ENCODE data around the gene TNKS1BP1. TPM values are rescaled to one million over a fixed set of nuclear protein-coding genes. Genes with fewer than 3 reads are reported as not detected.

Gene TNKS1BP1
- total and polyA plus RNA-seq, 2 experiments from 2014 or later = 64.2 to 72.2 TPM

DNA sequence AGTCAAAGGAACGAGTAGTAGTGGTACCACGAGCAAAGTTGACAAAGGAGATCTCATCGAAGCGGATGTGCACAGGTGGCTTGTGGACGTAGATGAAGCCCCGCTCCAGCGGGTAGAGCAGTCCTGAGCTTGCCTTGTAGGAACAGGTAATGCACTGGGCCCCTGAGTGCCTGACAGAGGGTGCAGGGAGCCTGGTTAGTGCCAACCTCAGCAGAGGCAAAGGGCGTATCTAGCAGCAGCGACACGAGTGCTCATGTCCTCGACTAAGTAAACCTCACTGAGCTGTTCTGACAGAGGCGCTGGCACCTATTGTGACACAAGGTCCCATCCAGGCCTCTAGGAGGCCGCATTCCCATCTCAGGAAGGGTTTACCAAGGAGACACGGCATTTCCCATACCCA lies 7.0 kb upstream of the TNKS1BP1 start (continued):
- TF ChIP-seq ZNF331 (CRISPR knock-in tag; IDR thresholded peaks at IDR 0.05; ENCODE audit: low read depth) (no peak), CTCF (conservative IDR thresholded peaks at IDR 0.05; ENCODE audit: low read depth in 2 of 2) (no peak), STAT1 (IDR thresholded peaks at IDR 0.05; ENCODE audit: unreplicated experiment) (no peak)

- peaks cover 35% of the 10 kb centered on the region for H3K4me1 Mint-ChIP-seq
- ATAC-seq = no peak
- Histone ChIP-seq H3K4me3 (no peak overlapping the region), H2AFZ (no peak overlapping the region), H3F3A (replicated peaks; ENCODE audit: low read depth) (peaks cover 19% of the 10 kb centered on the region), H3K27me3 (ENCODE audit: insufficient read depth) (no peaks in the 10 kb centered on the region), H4K20me1 (replicated peaks; ENCODE audit: insufficient read depth) (peaks cover 16% of the 10 kb centered on the region), H3K79me2 (replicated peaks; ENCODE audit: insufficient read depth) (peaks cover 32% of the 10 kb centered on the region), H3K4me2 (no peak overlapping the region), H3K9me2 (ENCODE audit: insufficient read depth) (no peaks in the 10 kb centered on the region), H3K27ac (ENCODE audit: low read depth) (no peak overlapping the region), H3K4me1 (ENCODE audit: insufficient read depth) (peaks cover 22% of the 10 kb centered on the region), H3K36me3 (ENCODE audit: insufficient read depth) (peaks cover 58% of the 10 kb centered on the region)
- peaks cover 13% of the 10 kb centered on the region for H3K27me3 Mint-ChIP-seq (ENCODE audit: insufficient read depth, low read depth, poor library complexity)
- H3K9me3 Mint-ChIP-seq = no peaks in the 10 kb centered on the region; the same call in 2 of the 3 replicates
- H3K36me3 Mint-ChIP-seq (ENCODE audit: low read depth) = peaks cover 99% of the 10 kb centered on the region
- no peak overlapping the region for H3K4me3 Mint-ChIP-seq
- H3K27ac Mint-ChIP-seq = no peak overlapping the region
- no peak for DNase-seq (ENCODE audit: low spot score)
- TF ChIP-seq EZH2 (IDR thresholded peaks at IDR 0.05; ENCODE audit: low read depth, unreplicated experiment) (no peak), CTCF (conservative IDR thresholded peaks at IDR 0.05; ENCODE audit: low read depth in 2 of 2) (no peak), NANOG (IDR thresholded peaks at IDR 0.05; ENCODE audit: borderline replicate concordance) (no peak), EZH2phosphoT487 (IDR thresholded peaks at IDR 0.05; ENCODE audit: unreplicated experiment) (no peak), POLR2AphosphoS5 (IDR thresholded peaks at IDR 0.05; ENCODE audit: low read depth) (no peak), ZNF331 (CRISPR knock-in tag; IDR thresholded peaks at IDR 0.05; ENCODE audit: low read depth) (no peak), REST (IDR thresholded peaks at IDR 0.05; ENCODE audit: unreplicated experiment) (no peak), ZNF114 (CRISPR knock-in tag; IDR thresholded peaks at IDR 0.05) (no peak)
- TF ChIP-seq, protein P1, sequence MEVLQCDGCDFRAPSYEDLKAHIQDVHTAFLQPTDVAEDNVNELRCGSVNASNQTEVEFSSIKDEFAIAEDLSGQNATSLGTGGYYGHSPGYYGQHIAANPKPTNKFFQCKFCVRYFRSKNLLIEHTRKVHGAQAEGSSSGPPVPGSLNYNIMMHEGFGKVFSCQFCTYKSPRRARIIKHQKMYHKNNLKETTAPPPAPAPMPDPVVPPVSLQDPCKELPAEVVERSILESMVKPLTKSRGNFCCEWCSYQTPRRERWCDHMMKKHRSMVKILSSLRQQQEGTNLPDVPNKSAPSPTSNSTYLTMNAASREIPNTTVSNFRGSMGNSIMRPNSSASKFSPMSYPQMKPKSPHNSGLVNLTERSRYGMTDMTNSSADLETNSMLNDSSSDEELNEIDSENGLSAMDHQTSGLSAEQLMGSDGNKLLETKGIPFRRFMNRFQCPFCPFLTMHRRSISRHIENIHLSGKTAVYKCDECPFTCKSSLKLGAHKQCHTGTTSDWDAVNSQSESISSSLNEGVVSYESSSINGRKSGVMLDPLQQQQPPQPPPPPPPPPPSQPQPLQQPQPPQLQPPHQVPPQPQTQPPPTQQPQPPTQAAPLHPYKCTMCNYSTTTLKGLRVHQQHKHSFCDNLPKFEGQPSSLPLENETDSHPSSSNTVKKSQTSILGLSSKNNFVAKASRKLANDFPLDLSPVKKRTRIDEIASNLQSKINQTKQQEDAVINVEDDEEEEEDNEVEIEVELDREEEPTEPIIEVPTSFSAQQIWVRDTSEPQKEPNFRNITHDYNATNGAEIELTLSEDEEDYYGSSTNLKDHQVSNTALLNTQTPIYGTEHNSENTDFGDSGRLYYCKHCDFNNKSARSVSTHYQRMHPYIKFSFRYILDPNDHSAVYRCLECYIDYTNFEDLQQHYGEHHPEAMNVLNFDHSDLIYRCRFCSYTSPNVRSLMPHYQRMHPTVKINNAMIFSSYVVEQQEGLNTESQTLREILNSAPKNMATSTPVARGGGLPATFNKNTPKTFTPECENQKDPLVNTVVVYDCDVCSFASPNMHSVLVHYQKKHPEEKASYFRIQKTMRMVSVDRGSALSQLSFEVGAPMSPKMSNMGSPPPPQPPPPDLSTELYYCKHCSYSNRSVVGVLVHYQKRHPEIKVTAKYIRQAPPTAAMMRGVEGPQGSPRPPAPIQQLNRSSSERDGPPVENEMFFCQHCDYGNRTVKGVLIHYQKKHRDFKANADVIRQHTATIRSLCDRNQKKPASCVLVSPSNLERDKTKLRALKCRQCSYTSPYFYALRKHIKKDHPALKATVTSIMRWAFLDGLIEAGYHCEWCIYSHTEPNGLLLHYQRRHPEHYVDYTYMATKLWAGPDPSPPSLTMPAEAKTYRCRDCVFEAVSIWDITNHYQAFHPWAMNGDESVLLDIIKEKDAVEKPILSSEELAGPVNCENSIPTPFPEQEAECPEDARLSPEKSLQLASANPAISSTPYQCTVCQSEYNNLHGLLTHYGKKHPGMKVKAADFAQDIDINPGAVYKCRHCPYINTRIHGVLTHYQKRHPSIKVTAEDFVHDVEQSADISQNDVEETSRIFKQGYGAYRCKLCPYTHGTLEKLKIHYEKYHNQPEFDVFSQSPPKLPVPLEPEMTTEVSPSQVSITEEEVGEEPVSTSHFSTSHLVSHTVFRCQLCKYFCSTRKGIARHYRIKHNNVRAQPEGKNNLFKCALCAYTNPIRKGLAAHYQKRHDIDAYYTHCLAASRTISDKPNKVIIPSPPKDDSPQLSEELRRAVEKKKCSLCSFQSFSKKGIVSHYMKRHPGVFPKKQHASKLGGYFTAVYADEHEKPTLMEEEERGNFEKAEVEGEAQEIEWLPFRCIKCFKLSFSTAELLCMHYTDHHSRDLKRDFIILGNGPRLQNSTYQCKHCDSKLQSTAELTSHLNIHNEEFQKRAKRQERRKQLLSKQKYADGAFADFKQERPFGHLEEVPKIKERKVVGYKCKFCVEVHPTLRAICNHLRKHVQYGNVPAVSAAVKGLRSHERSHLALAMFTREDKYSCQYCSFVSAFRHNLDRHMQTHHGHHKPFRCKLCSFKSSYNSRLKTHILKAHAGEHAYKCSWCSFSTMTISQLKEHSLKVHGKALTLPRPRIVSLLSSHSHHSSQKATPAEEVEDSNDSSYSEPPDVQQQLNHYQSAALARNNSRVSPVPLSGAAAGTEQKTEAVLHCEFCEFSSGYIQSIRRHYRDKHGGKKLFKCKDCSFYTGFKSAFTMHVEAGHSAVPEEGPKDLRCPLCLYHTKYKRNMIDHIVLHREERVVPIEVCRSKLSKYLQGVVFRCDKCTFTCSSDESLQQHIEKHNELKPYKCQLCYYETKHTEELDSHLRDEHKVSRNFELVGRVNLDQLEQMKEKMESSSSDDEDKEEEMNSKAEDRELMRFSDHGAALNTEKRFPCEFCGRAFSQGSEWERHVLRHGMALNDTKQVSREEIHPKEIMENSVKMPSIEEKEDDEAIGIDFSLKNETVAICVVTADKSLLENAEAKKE (CRISPR knock-in tag; IDR thresholded peaks at IDR 0.05) = no peak
Measured at GRCh38 chr11:57330029-57330428, 5.3 kb upstream of the TNKS1BP1 start.

All from GM23338 (cell line).